MG63 (cell line): Measurements from ENCODE around the gene DISP3. TPM values are rescaled to one million over a fixed set of nuclear protein-coding genes. Genes with fewer than 3 reads are reported as not detected.

ENCODE experiments used
- DNase-seq: peaks from one replicate; pipeline ENCODE4 v3.0.0-alpha.2; 2020
- H3K27me3 ChIP-seq: fragments of 250-450 bp; sonication (Bioruptor Pico); 2 replicates; pipeline ENCODE4 v1.5.1; 2020; ENCODE audit warnings: mild to moderate bottlenecking, moderate library complexity
- H3K36me3 ChIP-seq: fragments of 250-450 bp; sonication (Bioruptor Pico); 2 replicates; pipeline ENCODE4 v1.5.1; 2020; ENCODE audit warnings: mild to moderate bottlenecking, moderate library complexity
- H3K4me3 ChIP-seq: fragments of 250-450 bp; sonication (Bioruptor Pico); 2 replicates; pipeline ENCODE4 v1.5.1; 2020; ENCODE audit warnings: mild to moderate bottlenecking, moderate library complexity
- H3K9me3 ChIP-seq: fragments of 250-450 bp; sonication (Bioruptor Pico); 2 replicates; pipeline ENCODE4 v1.5.1; 2020; ENCODE audit warnings: mild to moderate bottlenecking, moderate library complexity
- total RNA-seq: library from RNA; depleted of rRNA; stranded (reverse); fragments of >200 nt; shearing (Covaris generic); gene quantifications from 2 replicates; pipeline ENCODE4 v1.2.3, GENCODE V29; 2014; ENCODE audit warnings: low replicate concordance

The DISP3 gene
- total RNA-seq, 1 experiment from 2014 or later, result 0.16 TPM

DNA sequence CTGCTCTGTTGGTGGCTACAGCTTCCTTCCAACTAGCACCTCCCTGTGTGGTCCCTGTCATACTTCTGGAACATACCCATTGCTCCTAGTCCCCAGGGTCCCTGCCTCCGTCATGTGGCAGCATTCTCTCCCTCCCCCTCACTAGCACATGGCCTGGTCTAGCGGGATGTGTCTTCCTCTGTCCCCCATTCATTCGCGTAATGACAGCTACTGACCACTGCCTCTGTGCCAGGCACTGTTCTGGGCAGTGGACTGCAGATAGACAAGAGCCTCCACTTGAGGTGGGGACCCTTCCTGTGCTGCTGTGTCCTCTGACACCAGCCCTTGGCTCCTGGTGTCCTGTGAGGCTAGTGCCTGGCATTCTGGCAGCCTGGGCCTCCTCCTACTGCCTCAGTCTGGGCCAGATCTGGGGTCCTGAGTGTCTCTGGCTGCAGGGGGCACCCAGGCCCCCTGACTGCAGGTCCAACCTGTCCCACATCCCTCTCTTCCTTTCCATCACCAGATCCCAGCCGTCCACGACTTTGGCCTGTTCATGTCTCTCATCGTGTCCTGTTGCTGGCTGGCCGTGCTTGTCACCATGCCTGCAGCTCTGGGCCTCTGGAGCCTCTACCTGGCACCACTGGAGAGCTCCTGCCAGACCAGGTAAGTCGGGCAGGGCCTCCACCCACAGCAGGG lies 38.1 kb downstream of the DISP3 start:
- H3K4me3 ChIP-seq, result no peak overlapping the region
- no peaks in the 10 kb centered on the region for H3K9me3 ChIP-seq
- no peaks in the 10 kb centered on the region for H3K27me3 ChIP-seq
- no peak for DNase-seq
- H3K36me3 ChIP-seq, result no peaks in the 10 kb centered on the region

DNA sequence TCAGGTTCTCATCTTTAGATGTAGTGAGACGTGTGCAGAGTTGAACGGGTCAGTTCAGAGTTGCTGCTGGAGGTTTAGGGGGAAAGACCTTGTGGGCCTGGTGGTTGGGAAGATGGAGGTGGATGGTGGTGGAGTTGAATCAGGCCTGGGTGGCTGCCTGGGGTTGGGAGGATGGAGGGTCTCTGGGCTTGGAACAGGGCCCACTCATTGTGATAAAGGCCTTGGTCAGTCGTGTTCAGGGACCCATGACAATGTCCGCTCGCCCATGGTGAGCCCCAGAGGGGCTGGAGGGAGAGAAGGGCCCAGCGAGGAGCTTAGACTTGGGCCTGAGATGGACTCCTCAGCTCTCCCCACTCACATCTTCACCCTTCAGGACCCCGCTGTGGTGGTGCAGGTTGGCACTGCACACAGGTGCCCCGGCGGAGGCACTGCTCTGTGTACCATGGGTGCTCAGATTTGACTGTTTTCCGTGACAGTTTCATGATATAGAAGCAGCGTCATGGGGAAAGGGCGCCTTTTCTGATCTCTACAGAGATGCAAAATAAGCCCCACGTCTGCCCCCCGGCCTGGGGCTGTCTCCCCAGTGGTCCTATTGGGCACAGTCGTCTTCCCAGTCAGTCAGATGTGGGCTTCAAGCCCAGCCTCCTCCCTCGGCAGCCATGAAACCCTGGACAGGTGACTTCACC lies 39.2 kb downstream of the DISP3 start:
- H3K27me3 ChIP-seq, result no peaks in the 10 kb centered on the region
- no peaks in the 10 kb centered on the region for H3K36me3 ChIP-seq
- H3K4me3 ChIP-seq, result no peak overlapping the region
- no peaks in the 10 kb centered on the region for H3K9me3 ChIP-seq
- no peak for DNase-seq

DNA sequence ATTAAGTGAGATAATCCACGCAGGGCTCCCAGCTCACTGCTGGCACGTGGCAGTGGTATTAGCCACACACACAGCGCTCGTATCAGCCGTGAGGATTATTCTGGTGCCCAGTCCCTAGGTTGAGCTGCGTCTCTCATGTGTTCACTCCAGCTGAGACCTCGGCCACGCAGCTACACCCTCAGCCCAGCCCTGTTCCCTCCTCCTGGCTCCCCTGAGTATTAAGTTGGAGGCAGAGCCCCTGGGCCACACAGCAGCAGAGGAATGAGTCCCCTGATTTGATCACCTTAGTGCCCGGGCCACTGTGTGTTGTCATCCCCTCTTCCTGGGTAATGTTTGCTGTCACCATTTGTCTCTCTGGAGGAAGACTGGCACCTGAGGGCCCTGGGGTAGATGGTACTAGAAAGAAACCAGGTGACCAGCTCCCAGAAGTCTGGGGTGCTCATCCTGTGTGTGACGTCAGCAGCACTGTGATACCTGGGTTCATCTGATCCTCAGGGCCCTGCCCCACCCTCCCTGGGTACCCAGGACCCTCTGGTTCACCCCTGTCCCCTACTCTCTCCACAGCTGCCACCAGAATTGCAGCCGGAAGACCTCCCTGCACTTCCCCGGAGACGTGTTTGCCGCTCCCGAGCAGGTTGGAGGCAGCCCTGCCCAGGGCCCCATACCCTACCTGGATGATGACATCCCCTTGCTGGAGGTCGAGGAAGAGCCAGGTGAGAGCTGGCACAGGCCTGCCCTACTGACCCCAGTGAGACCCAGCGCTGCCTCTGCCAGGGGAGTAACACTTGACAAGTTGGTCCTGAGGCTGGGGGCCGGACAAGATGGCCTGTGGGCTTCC lies 40.1 kb downstream of the DISP3 start:
- DNase-seq, result no peak
- no peak overlapping the region for H3K4me3 ChIP-seq
- no peaks in the 10 kb centered on the region for H3K36me3 ChIP-seq
- H3K9me3 ChIP-seq, result no peaks in the 10 kb centered on the region
- no peaks in the 10 kb centered on the region for H3K27me3 ChIP-seq

DNA sequence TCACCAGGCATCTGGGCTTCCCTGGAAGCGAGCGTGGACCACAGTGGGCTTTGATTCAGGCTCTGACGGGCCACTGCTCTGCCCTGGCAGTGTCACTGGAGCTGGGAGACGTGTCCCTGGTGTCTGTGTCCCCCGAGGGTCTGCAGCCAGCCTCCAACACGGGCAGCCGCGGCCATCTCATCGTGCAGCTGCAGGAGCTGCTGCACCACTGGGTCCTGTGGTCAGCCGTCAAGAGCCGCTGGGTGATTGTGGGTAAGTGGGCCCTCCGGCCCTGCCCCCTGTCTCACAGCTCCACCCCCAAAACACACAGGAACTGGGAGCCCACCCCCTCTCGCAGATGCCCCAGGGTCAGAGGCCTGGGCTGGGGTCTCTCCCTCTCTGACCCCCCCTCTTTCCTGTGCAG lies 40.7 kb downstream of the DISP3 start:
- Histone ChIP-seq H3K9me3 (no peaks in the 10 kb centered on the region), H3K4me3 (no peak overlapping the region), H3K36me3 (no peaks in the 10 kb centered on the region), H3K27me3 (no peaks in the 10 kb centered on the region)
- no peak for DNase-seq

DNA sequence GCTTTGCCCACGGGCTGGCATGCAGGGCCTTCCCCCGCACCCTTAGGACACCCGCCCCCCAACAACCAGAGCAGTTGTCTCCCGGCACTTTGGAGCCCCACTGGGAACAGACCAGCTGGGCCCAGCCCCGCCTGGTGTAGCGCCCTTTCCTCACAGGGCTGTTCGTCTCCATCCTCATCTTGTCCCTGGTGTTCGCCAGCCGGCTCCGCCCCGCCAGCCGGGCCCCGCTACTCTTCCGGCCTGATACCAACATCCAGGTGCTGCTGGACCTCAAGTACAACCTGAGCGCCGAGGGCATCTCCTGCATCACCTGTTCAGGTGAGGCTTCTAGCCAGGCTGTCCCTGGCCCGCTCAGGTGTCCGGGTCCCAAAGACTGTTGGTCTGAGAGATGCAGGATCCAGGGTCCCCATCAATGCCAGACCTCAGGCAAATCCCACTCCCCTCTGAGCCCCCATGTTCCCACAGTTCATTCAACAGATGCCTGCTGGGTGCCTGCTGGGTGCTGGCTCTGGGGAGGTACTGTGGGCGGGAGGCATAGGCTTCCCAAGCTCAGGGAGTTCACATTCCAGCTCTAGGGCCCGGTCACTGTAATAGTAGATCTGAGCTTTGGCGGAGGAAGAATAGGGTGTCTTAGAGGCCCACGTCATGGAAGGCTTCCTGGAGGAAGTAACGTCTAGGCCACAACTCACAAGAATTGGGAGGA lies 41.7 kb downstream of the DISP3 start:
- no peaks in the 10 kb centered on the region for H3K36me3 ChIP-seq
- H3K27me3 ChIP-seq, result no peaks in the 10 kb centered on the region
- DNase-seq, result no peak
- no peaks in the 10 kb centered on the region for H3K9me3 ChIP-seq
- H3K4me3 ChIP-seq, result no peak overlapping the region

DNA sequence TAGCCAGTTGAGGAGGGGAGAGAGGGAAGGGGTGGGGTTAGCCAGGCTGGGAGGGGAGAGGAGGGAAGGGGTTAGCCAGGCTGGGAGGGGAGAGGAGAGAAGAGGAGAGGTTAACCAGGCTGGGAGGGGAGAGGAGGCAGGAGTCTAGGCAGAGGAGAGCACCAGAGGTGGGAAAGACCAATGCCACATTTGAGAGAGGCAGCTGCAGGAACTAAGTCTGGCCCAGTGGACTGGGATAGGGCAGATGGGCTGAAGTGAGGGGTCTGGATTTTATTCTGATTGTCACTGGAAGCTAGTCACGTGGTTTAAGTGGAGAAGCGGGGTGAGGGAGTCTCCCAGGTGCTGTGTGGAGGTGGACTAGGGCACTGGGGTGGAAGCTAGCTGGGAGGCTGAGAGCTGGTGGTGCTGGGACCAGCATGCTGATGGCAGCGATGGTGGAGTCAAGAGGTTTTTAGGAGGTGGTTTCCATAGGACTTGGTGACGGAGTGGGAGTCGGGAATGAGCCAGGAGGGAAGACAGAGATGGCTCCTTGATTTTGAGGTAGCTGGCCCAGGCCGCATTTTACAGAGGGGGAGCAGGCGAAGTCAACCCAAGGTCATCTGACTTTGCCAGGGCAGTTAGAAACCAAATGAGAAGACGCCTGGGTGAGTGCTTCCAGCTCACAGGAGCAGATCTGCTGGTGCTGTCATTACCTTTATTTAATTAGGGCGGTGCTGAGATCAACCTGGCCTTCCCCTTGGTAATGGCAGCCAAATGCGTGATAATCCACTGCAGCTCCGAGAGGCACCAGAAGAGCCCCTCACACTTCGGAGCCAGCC lies 42.8 kb downstream of the DISP3 start:
- no peak overlapping the region for H3K4me3 ChIP-seq
- no peaks in the 10 kb centered on the region for H3K9me3 ChIP-seq
- DNase-seq, result no peak
- H3K27me3 ChIP-seq, result no peaks in the 10 kb centered on the region
- no peaks in the 10 kb centered on the region for H3K36me3 ChIP-seq

DNA sequence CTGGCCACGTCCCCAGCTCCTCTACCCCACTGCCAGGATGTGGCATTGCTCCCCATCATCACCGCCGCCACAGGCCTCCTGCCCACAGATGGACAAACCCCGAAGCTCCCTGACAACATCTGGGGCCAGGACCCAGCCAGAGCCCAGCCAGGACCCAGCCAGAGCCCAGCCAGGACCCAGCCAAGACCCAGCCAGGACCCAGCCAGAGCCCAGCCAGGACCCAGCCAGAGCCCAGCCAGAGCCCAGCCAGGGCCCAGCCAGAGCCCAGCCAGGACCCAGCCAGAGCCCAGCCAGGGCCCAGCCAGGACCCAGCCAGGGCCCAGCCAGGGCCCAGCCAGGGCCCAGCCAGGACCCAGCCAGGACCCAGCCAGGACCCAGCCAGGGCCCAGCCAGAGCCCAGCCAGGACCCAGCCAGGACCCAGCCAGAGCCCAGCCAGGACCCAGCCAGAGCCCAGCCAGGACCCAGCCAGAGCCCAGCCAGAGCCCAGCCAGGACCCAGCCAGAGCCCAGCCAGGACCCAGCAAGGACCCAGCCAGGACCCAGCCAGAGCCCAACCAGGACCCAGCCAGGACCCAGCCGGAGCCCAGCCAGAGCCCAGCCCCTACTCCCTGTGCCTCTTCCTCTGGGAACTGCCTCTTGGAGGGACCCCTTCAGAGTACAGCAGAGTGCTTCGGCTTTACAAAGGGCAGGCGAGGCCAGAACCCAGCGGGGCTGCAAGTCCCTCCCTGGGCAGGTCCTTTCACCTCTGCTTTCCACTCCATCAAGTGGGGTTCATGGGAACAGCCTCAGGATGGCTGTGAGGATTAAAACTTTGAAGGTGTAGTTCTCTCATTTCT lies 43.7 kb downstream of the DISP3 start:
- no peak for DNase-seq
- Histone ChIP-seq H3K27me3 (no peaks in the 10 kb centered on the region), H3K9me3 (no peaks in the 10 kb centered on the region), H3K36me3 (no peaks in the 10 kb centered on the region), H3K4me3 (no peak overlapping the region)

DNA sequence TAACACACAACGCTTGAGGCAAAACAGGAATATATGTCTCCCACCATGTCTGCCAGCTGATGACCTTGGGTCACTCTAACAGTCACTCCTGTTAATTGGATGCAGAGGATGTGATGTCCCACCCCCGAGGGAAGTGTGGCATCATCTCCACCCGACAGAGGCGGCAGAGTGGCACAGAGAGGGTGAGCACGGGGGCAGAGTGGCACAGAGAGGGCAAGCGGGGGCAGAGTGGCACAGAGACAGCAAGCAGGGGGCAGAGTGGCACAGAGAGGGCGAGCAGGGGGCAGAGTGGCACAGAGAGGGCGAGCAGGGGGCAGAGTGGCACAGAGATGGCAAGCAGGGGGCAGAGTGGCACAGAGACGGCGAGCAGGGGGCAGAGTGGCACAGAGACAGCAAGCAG lies 44.3 kb downstream of the DISP3 start:
- no peaks in the 10 kb centered on the region for H3K27me3 ChIP-seq
- H3K9me3 ChIP-seq, result no peaks in the 10 kb centered on the region
- no peaks in the 10 kb centered on the region for H3K36me3 ChIP-seq
- no peak overlapping the region for H3K4me3 ChIP-seq
- DNase-seq, result no peak

DNA sequence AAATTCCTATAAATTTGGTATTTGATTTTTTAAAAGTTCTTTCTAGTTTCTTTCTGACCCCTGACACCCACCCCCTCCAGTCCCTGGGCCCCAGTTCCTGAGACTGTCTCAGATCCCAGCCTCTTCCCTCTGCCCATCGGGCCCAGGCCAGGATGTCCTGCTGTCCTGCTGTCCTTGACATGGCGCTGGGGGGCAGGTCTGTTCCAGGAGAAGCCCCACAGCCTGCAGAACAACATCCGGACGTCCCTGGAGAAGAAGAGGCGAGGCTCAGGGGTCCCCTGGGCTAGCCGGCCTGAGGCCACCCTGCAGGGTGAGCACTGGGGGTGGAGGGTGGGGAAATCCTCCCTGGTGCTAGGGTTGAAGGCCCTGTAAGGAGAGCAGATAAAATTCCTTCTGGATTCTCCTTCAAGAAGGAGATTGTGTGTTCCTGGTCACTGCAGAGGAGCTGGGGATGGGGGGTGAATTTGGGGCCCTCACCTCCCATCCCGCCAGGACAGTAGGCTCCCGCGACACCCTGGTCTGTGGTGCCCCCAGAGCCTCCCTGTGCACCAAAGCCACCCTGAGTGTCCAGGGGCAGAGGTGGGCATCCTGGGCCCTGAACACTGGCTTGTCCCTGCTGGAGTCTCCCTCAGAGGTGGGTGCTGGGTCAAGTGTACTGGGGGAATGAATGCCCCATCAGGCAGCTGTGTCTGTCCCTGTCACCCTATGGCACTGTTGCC lies 45.0 kb downstream of the DISP3 start:
- H3K36me3 ChIP-seq, result no peaks in the 10 kb centered on the region

DNA sequence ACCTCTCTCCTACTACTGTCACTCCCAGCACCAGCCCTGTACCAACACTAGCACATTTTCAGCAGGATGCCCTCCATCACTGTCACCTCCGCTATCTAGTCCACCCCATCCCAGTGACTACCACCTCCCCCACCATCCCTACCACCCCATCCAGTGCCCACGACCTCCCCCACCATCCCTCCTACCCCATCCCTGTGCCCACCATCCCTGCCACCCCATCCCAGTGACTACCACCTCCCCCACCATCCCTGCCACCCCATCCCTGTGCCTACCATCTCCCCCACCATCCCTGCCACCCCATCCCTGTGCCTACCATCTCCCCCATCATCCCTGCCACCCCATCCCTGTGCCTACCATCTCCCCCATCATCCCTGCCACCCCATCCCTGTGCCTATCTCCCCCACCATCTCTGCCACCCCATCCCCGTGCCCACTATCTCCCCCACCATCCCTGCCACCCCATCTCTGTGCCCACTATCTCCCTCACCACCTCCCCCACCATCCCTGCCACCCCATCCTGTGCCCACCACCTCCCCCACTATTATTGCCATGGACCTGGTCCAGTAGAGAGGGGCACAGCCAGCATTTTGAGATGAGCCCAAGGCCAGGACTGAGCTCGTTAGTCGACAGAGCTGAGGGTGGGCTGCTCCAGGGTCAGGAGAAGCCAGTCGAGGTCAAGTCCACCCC lies 45.7 kb downstream of the DISP3 start:
- Histone ChIP-seq H3K36me3 (no peaks in the 10 kb centered on the region), H3K4me3 (no peak overlapping the region), H3K27me3 (no peaks in the 10 kb centered on the region), H3K9me3 (no peaks in the 10 kb centered on the region)
- DNase-seq, result no peak

More for the DNA sequence above, 45.0 kb downstream of the DISP3 start:
- no peak for DNase-seq
- Histone ChIP-seq H3K9me3 (no peaks in the 10 kb centered on the region), H3K27me3 (no peaks in the 10 kb centered on the region), H3K4me3 (no peak overlapping the region)

DNA sequence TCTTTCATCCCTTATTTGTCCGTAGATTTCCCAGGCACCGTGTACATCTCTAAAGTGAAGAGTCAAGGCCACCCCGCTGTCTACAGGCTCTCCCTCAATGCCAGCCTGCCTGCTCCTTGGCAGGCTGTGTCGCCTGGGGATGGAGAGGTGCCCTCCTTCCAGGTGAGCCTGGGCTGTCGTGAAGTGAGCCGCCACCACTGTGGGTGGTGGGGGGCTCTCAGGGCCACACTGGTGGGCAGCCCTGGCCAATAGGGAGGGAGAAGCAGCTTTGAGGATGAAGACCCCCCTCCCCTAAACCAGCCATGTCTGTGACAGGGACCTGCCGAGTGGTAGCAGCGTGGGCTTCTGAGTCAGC lies 46.2 kb downstream of the DISP3 start:
- no peaks in the 10 kb centered on the region for H3K9me3 ChIP-seq
- H3K4me3 ChIP-seq, result no peak overlapping the region
- H3K27me3 ChIP-seq, result no peaks in the 10 kb centered on the region
- no peaks in the 10 kb centered on the region for H3K36me3 ChIP-seq
- DNase-seq, result no peak

DNA sequence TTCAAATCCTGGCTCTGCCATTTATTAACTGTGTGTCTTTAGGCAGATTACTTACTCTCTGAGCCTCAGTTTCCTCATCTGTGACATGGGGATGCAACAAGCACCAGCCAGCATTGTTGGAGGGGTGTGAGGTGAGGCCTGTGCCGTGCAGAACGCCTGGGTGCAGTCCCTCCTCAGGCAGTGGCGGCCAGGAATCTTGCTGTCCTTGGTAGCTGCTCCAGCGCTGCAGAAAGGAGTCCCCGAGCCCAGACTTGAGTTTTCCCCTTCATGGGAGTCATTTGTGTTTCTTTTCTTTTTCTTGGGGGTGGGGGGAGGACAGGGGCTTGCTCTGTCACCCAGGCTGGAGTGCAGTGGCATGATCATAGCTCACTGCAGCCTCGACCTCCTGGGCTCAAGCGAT lies 46.6 kb downstream of the DISP3 start:
- H3K27me3 ChIP-seq, result no peaks in the 10 kb centered on the region; the same call in 1 of the 2 replicates
- H3K9me3 ChIP-seq, result no peaks in the 10 kb centered on the region
- no peak overlapping the region for H3K4me3 ChIP-seq
- H3K36me3 ChIP-seq, result no peaks in the 10 kb centered on the region
- DNase-seq, result no peak

DNA sequence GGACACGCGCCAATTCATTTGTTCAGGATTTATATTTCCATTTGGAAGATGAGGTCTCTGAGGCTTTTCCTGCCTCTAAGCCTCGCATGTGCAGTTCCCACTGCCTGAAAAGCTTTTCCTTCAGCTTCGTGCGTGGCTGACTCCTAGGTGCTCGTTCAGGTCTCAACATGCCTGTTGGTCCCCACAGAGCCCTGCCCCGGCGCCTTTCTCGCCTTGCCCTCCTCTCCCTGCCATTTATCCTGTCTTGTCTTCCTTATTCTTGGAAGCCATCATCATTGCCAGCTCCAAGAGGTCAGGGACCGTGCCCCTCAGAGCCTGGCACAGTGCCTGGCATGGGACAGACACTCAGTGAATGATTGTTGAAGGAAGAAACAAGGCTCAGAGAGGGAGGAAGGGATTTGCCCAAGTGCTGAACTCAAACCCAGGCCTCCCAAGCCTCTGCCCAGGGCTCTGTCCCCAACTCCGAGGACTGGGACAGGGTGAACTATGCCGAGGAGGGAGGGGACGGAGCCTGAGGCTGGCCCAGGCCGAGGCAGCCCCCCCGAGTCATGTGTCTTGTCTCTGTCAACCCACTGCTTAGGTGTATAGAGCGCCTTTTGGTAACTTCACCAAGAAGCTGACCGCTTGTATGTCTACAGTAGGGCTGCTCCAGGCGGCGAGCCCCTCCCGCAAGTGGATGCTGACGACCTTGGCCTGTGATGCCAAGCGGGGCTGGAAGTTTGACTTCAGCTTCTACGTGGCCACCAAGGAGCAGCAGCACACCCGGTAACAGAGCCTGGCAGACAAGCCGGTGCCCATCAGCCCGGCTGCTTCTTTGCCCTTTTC lies 47.3 kb downstream of the DISP3 start:
- DNase-seq, result no peak
- H3K9me3 ChIP-seq, result no peaks in the 10 kb centered on the region

More for the DNA sequence above, 47.3 kb downstream of the DISP3 start:
- Histone ChIP-seq H3K27me3 (no peaks in the 10 kb centered on the region; the same call in 1 of the 2 replicates), H3K36me3 (no peaks in the 10 kb centered on the region), H3K4me3 (no peak overlapping the region)
